GM21717 (cell line): ENCODE data around the gene KCNG2.
"Not testable (repeated sequence)": the region's sequence is repeated elsewhere in the genome, so short reads cannot be mapped to it uniquely, and the experiment has no call there.

Source experiments
- ATAC-seq: cut with Tn5 transposase; IDR thresholded peaks from one replicate; pipeline ENCODE4 v1.9.1; 2021; ENCODE audit warnings: mild to moderate bottlenecking, moderate library complexity; ENCODE audit not compliant: unreplicated experiment

KCNG2 gene, protein sequence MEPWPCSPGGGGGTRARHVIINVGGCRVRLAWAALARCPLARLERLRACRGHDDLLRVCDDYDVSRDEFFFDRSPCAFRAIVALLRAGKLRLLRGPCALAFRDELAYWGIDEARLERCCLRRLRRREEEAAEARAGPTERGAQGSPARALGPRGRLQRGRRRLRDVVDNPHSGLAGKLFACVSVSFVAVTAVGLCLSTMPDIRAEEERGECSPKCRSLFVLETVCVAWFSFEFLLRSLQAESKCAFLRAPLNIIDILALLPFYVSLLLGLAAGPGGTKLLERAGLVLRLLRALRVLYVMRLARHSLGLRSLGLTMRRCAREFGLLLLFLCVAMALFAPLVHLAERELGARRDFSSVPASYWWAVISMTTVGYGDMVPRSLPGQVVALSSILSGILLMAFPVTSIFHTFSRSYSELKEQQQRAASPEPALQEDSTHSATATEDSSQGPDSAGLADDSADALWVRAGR

DNA sequence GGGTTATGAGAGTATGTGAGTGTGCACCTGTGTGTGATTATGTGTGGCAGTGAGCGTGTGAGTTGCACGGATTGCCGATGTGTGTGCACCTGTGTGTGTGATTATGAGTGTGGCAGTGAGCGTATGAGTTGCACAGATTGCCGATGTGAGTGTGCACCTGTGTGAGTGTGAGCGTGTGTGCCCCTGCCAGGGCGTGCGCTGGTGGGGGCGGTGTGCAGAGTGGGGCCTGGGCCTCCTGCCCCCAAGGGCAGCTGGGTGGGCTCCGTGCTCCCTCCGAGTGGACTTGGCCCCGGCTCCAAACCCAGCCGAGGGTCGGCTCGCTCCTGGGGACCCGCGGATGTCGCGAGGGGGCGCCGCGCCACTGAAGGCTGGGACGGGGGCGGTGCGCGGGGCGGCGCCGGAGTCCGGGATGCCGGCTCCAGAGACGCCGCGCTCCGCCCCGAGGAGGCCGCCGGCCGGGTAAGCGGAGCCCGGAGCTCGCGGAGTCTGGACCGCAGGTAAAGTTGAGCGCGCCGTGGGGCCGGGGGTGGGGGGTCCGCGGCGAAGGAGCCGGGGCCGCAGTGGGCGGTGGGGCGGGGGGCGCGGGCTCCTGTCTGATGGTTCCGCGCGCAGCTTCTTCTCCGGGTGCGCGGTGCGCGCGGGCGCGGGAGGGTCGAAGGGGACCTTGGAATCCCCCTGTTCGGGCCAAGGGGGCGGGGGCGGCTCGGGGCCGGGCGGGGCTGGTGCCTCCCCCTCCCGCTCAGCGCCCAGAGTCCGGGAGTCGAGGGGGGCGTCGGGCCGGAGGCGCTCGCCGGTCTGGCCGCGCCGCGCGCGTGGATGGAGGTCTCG lies at the start of gene KCNG2:
TSS of gene KCNG2 (plus strand) at position 421 of the 828 bp plus-strand sequence. CDS start 65,730 bp downstream, outside the sequence.
- ATAC-seq: no peak

DNA sequence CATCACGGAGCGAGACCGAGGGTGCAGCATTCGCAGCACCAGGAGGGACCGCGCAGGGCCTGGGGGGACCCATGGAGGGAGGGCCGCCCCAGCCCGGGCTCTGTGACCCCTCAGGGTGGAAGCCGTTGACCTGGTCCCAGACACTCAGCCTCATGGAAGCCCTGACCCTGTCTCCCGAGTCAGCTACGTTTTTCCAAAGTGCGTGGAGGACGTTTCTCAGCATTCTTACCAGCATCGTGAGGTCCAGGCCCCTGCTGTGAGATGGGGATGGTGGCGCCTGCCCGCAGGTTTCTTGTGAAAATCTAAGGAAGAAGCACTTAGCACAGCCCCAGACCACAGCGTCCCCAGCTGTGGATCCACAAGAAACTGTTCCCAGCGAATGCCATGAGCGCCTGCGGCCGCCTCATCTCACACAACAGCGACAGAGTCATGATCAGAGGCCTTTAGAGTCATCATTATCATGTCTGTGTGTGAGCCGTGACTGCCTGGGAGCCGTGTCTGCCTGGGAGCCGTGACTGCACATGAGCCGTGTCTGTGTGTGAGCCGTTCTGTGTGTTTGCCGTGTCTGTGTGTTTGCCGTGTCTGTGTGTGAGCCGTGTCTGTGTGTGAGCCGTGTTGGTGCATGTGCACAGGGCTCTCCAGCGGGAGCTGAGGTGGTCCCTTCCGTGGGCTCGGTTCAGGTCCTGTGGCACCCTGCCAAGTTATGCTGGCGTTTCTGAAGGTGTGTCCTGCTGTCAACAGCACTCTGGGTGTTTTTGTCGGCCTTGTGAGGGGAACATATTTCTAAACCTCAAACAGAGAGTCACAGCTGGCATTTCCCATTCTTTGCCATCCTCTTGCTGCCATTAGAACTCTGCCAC lies 49.2 kb upstream of the KCNG2 start:
- ATAC-seq: no peak

DNA sequence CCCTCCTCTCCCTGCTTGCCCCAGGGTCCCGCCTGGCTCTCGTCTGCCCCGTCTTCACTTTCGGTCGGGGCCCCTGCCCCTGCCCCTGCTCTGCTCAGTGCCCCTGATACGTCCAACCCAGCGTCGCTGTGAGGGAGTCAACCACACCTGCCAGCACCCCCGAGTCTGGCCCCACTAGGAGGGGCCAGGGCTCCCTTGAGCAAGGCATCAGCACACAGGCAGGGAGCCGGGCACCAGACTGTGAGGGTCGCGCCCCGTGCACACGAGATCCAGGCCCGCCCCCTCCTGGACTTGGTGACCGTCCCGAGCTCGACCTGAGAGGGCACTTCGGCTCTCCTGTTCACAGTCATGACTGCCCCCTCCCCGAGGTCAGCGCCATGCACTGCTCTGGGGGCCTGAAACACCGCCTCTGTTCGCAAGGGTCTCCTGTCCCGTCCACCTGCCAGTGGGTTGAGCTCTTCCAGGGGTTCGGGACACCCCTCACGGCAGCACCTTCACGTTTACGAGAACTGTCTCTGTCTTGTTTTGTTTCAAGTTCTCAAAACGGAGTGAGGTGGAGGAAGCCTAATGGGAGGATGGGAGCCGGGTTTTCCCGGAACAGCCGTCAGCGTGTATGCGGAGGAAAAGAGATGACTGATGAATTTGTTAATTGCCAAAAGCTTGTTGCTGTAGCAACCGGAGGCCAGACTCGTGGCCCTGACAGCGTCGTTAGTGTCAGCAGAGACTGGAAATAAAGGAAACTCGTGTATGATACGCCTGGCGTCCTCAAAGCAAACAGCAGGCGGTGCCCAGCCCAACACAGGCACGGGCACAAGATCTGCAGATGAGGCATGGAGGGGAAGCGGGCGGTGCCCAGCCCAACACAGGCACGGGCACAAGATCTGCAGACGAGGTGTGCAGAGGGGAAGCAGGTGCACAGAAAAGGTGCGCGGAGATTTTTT lies 48.2 kb upstream of the KCNG2 start:
- ATAC-seq: no peak

DNA sequence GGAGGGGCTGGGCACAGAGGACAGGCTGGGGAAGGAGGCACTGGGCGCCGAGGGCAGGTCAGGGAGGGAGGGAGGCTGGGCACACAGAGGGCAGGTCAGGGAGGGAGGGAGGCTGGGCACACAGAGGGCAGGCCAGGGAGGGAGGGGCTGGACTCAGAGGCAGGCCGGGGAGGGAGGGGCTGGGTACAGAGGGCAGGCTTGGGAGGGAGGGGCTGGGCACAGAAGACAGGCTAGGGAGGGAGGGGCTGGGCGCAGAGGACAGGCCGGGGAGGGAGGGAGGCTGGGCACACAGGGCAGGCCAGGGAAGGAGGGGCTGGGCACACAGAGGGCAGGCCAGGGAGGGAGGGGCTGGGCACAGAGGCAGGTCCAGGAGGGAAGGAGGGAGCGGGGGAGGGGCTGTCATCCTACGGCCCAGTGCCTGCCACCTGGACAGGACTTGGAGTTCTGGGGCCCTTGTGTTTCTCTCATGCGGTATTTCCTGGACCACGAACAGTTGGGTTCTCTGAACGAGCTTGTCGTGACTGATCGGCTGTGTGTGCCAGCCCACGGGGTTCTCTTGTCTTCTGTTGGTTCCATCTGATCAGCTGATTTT lies 46.7 kb upstream of the KCNG2 start:
- no peak for ATAC-seq

DNA sequence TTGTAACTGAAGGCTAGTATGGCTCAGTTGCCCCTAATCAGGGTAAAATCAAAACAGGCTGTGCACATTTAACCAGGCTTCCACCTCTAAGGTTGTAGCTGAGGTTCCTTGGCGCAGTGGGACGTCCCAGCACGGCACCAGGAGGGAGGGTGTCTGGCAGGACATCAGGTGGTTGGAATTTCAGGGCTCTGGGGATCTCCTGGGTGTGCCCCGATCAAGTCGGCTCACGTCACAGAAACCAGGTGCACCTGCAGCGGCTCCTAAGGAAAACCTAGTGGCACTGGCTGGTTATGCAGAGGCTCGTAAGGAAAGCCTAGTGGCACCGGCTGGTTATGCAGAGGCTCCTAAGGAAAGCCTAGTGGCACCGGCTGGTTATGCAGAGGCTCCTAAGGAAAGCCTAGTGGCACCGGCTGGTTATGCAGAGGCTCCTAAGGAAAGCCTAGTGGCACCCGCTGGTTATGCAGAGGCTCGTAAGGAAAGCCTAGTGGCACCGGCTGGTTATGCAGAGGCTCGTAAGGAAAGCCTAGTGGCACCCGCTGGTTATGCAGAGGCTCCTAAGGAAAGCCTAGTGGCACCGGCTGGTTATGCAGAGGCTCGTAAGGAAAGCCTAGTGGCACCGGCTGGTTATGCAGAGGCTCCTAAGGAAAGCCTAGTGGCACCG lies 45.7 kb upstream of the KCNG2 start:
- ATAC-seq: not testable (repeated sequence)

DNA sequence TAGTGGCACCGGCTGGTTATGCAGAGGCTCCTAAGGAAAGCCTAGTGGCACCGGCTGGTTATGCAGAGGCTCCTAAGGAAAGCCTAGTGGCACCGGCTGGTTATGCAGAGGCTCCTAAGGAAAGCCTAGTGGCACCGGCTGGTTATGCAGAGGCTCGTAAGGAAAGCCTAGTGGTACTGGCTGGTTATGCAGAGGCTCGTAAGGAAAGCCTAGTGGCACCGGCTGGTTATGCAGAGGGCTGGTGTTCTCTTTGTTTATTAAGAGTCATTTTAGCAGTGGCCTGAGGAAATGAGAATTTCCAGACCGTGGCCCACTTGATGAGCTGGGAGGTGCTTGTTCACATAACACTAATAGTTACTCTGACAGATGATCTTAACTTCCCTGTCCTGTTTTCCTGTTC lies 44.8 kb upstream of the KCNG2 start:
- not testable (repeated sequence) for ATAC-seq

DNA sequence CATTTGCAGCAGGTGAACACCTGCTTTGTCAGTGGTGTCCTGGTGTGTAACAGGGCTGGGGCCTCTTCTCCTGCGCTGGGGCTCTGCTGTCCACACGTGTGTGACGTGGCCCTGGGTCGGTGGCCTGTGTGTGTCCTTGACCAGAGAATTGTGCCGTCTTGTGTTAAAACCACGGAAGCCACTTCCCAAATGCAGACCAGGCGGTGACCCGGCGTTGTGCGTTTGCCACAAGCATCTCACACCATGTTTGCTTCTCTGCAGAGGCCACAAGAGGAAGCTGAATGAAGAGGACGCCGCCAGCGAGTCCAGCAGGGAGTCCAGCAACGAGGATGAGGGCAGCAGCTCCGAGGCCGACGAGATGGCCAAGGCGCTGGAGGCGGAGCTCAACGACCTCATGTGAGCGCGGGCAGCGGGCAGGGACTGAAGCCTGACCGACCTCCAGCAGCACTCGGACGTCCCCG lies 44.3 kb upstream of the KCNG2 start:
- ATAC-seq: no peak

DNA sequence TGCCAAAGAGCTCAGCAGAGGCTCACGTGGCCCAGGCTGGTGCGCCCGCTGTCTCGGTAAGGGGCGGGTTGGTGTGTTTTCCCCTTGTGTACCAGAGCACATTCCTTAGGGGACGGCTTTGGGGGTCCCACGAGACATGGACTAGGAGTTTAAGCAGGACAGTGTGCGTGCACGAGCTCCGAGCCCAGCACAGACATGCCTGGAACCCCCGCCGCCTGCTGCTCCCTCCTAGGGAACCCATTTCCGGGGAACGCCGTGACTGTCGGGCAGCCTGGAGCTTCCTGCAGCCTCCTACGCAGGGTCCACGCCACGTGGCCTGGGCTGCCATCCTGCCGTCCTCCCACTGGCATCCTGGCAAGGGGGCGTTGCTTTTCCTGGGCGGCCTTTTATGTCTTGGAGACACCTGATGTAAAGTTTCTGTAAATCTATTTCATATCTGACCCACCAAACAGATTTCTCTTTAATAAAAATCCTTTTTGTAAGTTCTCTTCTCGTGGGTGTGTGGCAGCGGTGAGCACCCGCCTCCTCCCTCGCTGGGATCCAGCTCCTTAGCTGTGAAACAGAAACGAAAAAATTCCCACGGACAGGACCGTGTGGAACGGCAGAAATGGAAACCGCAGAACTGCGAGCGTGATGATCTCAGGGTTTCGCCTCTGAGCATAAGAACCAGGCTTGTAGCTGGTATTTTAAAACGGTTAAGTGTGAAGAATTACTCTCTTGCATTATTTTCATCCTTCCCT lies 43.5 kb upstream of the KCNG2 start:
- no peak for ATAC-seq

DNA sequence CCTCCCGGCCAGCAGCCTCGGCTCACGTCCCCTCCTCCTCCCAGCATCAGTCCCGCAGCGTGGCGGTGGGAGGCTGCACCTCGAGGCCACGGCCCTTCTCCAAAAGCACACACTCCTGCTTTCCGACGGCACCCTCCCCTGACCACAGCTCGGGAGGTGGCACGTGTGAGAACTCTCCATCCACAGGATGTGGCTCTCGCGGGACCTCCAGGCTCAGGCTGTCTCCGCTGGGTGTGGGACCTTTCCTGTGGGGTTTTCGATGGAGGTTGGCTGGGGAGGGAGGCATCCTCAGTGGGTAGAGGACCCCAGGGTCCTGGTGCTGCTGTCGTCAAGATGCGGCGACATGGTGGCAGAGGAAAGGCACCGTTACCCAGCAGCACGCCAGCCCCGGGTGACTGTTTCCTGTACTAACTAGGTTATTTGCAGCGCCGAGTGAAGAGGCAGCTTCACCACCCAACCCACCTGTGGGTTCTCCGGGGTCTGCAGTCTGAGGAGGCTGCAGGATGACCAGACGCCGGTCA lies 42.8 kb upstream of the KCNG2 start:
- ATAC-seq: no peak

DNA sequence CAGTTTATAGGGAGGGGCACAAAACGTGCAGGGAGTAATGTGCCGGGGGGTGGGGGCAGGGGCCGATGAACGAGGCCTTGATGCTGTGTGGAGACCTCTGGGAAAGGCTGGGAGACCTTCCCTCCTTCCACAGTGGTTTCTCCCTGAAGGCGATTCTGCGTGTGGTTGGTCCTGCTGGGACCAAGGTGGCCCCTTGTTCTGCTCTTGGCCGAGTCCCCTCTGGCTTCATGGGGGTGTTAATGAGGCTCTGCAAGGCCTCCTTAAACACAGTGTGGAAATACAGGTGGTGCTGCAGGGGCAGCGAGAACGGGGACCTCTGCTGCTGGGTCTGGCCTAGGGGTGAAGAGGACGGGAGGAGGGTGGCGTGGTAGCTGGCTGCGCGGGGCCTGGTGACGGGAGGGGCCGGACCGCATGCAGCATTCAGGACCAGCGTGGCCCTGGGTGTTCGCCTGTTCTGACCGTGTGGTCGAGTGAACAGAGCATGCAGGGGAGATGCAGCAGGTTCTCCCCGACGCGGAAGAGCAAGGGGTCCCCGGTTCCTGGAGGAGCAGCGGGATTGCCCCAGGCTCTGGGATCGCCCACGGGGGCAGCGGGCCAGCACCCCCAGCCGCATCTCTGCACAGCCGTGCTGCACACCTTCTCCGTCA lies 42.1 kb upstream of the KCNG2 start:
- no peak for ATAC-seq

DNA sequence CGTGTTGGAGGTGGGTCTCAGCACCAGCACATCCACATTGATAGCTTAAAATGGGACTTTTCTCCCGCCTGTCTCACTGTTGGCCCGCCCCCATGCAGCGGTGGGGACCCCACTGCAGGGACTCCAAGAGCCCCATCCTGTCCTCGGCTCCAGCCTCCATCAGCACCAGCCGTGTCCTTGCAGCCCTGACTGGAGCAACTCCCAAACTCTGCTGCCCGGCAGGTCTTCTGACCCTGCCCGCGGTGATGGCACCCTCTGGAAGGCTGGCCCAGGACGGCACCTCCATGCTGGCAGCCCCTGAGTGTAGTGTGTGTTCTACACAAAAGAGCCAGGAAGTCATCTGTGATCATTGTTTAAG lies 41.6 kb upstream of the KCNG2 start:
- ATAC-seq: no peak

DNA sequence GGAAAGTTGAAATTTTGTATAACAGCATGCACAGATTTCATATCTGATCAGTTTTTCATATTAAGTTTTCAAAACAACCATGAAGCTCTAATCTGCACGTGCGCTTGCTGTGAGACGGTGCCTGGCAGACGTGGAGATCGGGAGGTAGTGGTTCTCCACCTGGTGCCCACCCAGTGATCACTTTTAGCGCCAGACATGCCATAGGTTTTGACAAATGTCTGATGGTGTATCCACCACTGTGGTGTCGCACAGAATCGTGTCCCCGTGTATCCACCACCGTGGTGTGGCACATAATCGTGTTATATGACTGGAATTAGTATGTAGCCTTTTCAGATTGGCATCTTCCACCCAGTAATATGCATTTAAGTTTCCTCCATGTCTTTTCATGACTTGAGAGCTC lies 40.9 kb upstream of the KCNG2 start:
- ATAC-seq: no peak

DNA sequence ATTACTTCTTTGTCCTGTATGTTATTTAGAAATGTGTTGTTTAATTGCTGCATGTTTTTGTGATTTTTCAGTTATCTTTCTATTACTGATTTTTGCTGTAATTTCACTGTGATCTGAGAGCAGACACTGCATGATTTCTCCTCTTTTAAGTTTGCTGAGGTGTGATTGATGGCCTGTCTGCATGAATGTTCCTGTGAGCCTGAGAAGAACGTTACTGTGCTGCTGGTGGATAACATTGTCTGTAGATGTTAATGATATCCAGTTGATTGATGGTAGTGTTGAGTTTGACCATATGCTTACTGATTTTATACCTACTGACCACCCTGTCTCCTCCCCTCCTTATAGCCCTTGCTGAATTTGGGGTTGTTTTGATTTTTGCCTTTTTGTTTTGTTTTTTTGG lies 37.4 kb upstream of the KCNG2 start:
- no peak for ATAC-seq

DNA sequence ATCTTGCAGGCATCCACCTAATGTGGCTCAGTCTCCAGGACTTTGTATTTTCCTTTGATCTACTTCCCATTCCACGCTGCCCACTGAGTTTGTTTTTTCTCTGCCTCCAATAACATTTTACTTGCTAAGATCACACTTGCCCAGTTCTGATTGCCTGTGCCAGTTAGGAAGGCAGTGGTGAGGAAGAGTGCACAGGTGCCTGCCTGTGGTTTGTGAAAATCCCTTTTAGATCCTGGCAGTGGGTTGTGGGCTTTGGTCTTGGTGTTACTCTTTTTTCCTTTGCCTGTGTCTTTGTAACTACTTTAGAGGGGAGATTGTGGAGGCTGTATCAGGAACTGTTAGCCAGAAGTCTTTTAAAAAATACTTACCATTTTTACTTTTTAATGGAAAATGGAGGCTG lies 36.9 kb upstream of the KCNG2 start:
- no peak for ATAC-seq

DNA sequence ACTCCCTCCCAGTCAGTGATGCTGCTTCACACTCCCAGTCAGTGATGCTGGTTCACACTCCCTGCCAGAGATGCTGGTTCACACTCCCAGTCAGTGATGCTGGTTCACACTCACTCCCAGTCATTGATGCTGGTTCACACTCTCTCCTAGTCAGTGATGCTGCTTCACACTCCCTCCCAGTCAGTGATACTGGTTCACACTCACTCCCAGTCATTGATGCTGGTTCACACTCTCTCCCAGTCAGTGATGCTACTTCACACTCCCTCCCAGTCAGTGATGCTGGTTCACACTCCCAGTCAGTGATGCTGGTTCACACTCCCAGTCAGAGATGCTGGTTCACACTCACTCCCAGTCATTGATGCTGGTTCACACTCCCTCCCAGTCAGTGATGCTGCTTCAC lies 34.3 kb upstream of the KCNG2 start:
- no peak for ATAC-seq

DNA sequence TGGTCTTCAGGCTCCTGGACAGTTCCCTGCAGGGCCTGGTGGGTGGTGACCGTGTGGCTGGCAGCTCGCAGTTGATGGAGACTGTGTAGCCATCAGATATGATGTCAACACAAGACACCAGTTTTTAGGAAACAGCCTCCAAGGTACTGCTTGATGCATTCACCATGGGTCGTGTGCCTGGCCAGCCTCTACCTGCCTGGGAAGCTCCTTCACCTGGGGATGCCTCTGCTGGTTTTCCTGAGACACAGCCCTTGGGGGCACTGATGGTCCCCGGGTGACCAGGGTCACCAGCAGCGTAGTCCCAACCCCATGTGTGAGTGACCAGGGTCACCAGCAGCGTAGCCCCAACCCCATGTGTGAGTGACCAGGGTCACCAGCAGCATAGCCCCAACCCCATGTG lies 33.6 kb upstream of the KCNG2 start:
- ATAC-seq: no peak

DNA sequence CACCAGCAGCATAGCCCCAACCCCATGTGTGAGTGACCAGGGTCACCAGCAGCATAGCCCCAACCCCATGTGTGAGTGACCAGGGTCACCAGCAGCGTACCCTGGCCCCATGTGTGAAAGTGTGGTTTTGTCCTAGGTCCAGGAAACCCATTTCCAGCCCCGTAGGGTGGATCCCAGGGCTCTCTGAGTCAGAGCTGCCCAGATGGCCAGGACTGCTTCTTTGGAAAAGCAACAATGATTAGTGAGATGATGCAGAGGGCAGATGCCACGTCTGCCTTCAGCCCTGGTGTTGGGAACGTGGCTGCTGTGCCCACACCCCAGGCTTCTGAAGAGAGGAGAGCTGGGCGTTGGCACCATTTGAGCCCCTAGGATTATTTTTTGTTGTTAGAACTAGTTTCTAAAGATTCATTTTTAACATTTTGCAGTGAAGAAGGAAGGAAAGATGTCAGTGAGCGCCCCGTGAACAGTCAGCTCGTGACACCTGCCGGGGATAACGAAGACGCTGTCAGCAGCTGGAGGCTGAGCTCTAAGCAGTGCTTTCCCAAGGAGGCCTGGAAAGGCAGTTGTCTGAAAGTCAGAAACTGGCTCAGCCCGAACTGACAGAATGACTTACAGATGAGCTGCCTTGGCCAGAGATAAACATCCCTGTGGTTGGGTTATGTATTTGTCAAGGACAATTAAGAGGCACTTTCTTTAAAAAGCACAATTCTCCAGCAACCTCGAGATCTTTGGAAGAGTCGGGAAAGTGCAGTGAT lies 32.1 kb upstream of the KCNG2 start:
- ATAC-seq: no peak
